H1 (cell line): Measurements from ENCODE around the gene CLIP4. TPM values are rescaled to one million over a fixed set of nuclear protein-coding genes. Genes with fewer than 3 reads are reported as not detected.

ENCODE experiments used
- CHD7 ChIP-seq: fragments of 300-600 bp; sonication (generic); IDR thresholded peaks from 2 replicates; pipeline ENCODE4 v1.7.1; 2012; ENCODE audit warnings: low read length, moderate library complexity, mild to moderate bottlenecking, inconsistent platforms; ENCODE audit not compliant: insufficient replicate concordance
- polyA plus RNA-seq, 7 experiments: library from polyadenylated mRNA; depleted of rRNA in 3 of 7; stranded (reverse) in 5 of 7; unstranded in 2 of 7; fragments of >200 nt in 5 of 7; fragments of 200-250 nt in 2 of 7; gene quantifications; 1 replicate in 5 of 7; 2 replicates in 1 of 7; 4 replicates in 1 of 7; pipeline versions ENCODE4 v1.2.1 to v1.2.3, GENCODE V29; 2011 to 2013; ENCODE audit warnings: missing spikeins in 2 of 7, mixed read lengths in 2 of 7
- total RNA-seq: library from RNA; stranded (reverse); fragmentation: NEBNext Ultra II Directional; extraction: Animal tissue kit (Norgen Biotek cat#: 25700); gene quantifications from 2 replicates; pipeline ENCODE4 v1.2.1, GENCODE V29; 2021

CLIP4 gene
- total and polyA plus RNA-seq, 2 of the 8 experiments (the other 6 are each of a cell fraction or from before 2014, with no cell fraction given): 0.08 to 0.09 TPM

GRCh38 chr2:29108225-29108624 lies 7.0 kb upstream of the CLIP4 start (continued):
- TF ChIP-seq CHD7: no peak
